ENCODE measurements around the gene ZNF507. TPM values are rescaled to one million over a fixed set of nuclear protein-coding genes. Genes with fewer than 3 reads are reported as not detected.

ZNF507 gene
- total RNA-seq, 4 donors from 2014 or later, result 20.3 to 30.0 (median 22.5) TPM

- no peak for DNase-seq
- intact Hi-C loops (cut with DNase I; ENCODE audit: low total_unique reads) (loop anchor here (10.0 kb wide), 1 partner anchor 141 kb away; no protein-coding TSS in a partner anchor), in situ Hi-C loops (cut with MboI; ENCODE audit: low pct_ligation_motif_present in 1 of 4, low pct_unique_long_range_greater_than_20kb in 1 of 4, low sequenced_read_pairs in 3 of 4) (loop anchor here in 3 of 4 donors (25.0 kb wide), 1 partner anchor 249 kb away; no protein-coding TSS in a partner anchor)
- Histone ChIP-seq H3K36me3 (no peaks in the 10 kb centered on the region), H3K27ac (no peak overlapping the region), H3K27me3 (peaks cover 8% of the 10 kb centered on the region), H3K9me3 (no peaks in the 10 kb centered on the region), H3K4me3 (no peak overlapping the region), H3K4me1 (no peaks in the 10 kb centered on the region)
- TF ChIP-seq CTCF (IDR thresholded peaks at IDR 0.05) (no peak), EP300 (IDR thresholded peaks at IDR 0.05; ENCODE audit: low read depth) (no peak), POLR2A (IDR thresholded peaks at IDR 0.05) (no peak), POLR2AphosphoS5 (IDR thresholded peaks at IDR 0.05) (no peak)
- 67 to 70% methylated on average over 2 to 6 of the region's 6 CpGs for WGBS, 2 donors (ENCODE audit: low coverage in 1 of 2)
Observed at GRCh38 chr19:32313569-32314265, 31.7 kb upstream of the ZNF507 start.

GRCh38 chr19:32316034-32316433, 29.4 kb upstream of the ZNF507 start:
- Histone ChIP-seq H3K4me3 (no peak overlapping the region), H3K36me3 (no peaks in the 10 kb centered on the region), H3K4me1 (no peaks in the 10 kb centered on the region), H3K27ac (no peak overlapping the region), H3K27me3 (peaks cover 8% of the 10 kb centered on the region), H3K9me3 (no peaks in the 10 kb centered on the region)
- intact Hi-C loops (cut with DNase I; ENCODE audit: low total_unique reads), result loop anchor here (10.0 kb wide), 1 partner anchor 139 kb away; no protein-coding TSS in a partner anchor
- DNase-seq, result no peak
- in situ Hi-C loops (cut with MboI; ENCODE audit: low pct_ligation_motif_present in 1 of 4, low pct_unique_long_range_greater_than_20kb in 1 of 4, low sequenced_read_pairs in 3 of 4), result loop anchor here in 3 of 4 donors (25.0 kb wide), 1 partner anchor 246 kb away; no protein-coding TSS in a partner anchor
- TF ChIP-seq POLR2AphosphoS5 (IDR thresholded peaks at IDR 0.05) (no peak), CTCF (IDR thresholded peaks at IDR 0.05) (no peak), EP300 (IDR thresholded peaks at IDR 0.05; ENCODE audit: low read depth) (no peak), POLR2A (IDR thresholded peaks at IDR 0.05) (no peak)
- 79 to 89% methylated on average over 2 to 6 of the region's 6 CpGs for WGBS, 2 donors (ENCODE audit: low coverage in 1 of 2)

- H3K27me3 ChIP-seq, result peaks cover 3% of the 10 kb centered on the region
- no peak for DNase-seq
- no peaks in the 10 kb centered on the region for H3K9me3 ChIP-seq
- intact Hi-C loops (cut with DNase I; ENCODE audit: low total_unique reads), result loop anchor here (10.0 kb wide), 1 partner anchor 138 kb away; no protein-coding TSS in a partner anchor
- H3K36me3 ChIP-seq, result no peaks in the 10 kb centered on the region
- H3K4me1 ChIP-seq, result no peaks in the 10 kb centered on the region
- H3K4me3 ChIP-seq, result no peak overlapping the region
- 40 to 75% methylated on average over 1 of the region's 1 CpG for WGBS, 2 donors (ENCODE audit: low coverage in 1 of 2)
- in situ Hi-C loops (cut with MboI; ENCODE audit: low pct_ligation_motif_present in 1 of 4, low pct_unique_long_range_greater_than_20kb in 1 of 4, low sequenced_read_pairs in 3 of 4), result loop anchor here in 3 of 4 donors (25.0 kb wide), 1 partner anchor 245 kb away; no protein-coding TSS in a partner anchor
- no peak overlapping the region for H3K27ac ChIP-seq
- TF ChIP-seq CTCF (IDR thresholded peaks at IDR 0.05) (no peak), POLR2A (IDR thresholded peaks at IDR 0.05) (no peak), POLR2AphosphoS5 (IDR thresholded peaks at IDR 0.05) (no peak)
Observed at GRCh38 chr19:32317086-32317485, 28.3 kb upstream of the ZNF507 start.

- intact Hi-C loops (cut with DNase I; ENCODE audit: low total_unique reads), result loop anchor here (10.0 kb wide), 1 partner anchor 136 kb away; no protein-coding TSS in a partner anchor
- H3K9me3 ChIP-seq, result no peaks in the 10 kb centered on the region
- no peak for DNase-seq
- TF ChIP-seq POLR2AphosphoS5 (IDR thresholded peaks at IDR 0.05) (no peak), CTCF (IDR thresholded peaks at IDR 0.05) (peak in 4 of 5 experiments; percentile 14 to 19 (median 18)), POLR2A (IDR thresholded peaks at IDR 0.05) (no peak), EP300 (IDR thresholded peaks at IDR 0.05; ENCODE audit: low read depth) (no peak)
- no peaks in the 10 kb centered on the region for H3K36me3 ChIP-seq
- no peaks in the 10 kb centered on the region for H3K27me3 ChIP-seq
- WGBS, 2 donors (ENCODE audit: low coverage in 1 of 2), result 30 to 35% methylated on average over 2 to 5 of the region's 5 CpGs
- no peak overlapping the region for H3K27ac ChIP-seq
- H3K4me3 ChIP-seq, result no peak overlapping the region
- H3K4me1 ChIP-seq, result no peaks in the 10 kb centered on the region
- in situ Hi-C loops (cut with MboI; ENCODE audit: low pct_ligation_motif_present in 1 of 4, low pct_unique_long_range_greater_than_20kb in 1 of 4, low sequenced_read_pairs in 3 of 4), result loop anchor here in 3 of 4 donors (25.0 kb wide), 1 partner anchor 243 kb away; no protein-coding TSS in a partner anchor
Observed at GRCh38 chr19:32318884-32319520, 26.4 kb upstream of the ZNF507 start.

Data from transverse colon (tissue), 4 donors.